Activated CD4-positive, alpha-beta T cell treated with anti-CD3 and anti-CD28 coated beads, Interleukin-2, amount 10 ng/mL, durations not matched to agents 7 days and 5 days (primary cell): ENCODE data around the gene SLC29A4. TPM values are rescaled to one million over a fixed set of nuclear protein-coding genes. Genes with fewer than 3 reads are reported as not detected.
"Not testable (repeated sequence)": the region's sequence is repeated elsewhere in the genome, so short reads cannot be mapped to it uniquely, and the experiment has no call there.

Experiments
- CTCF ChIA-PET: fragments of 350-600 bp; sonication (Branson Sonifier 250); formaldehyde crosslinking; loops from one replicate; lab custom pipeline; 2021; ENCODE audit warnings: antibody characterized with exemption; lab: Charles Lee
- POLR2A ChIA-PET: fragments of 350-600 bp; sonication (Branson Sonifier 250); formaldehyde crosslinking; loops from one replicate; lab custom pipeline; 2021; ENCODE audit warnings: antibody characterized with exemption; lab: Charles Lee
- DNase-seq: peaks from one replicate; pipeline ENCODE4 v3.0.0-alpha.2; 2020
- H3K27ac Mint-ChIP-seq: one replicate; pipeline ENCODE4 v1.8.0; 2021; ENCODE audit warnings: mild to moderate bottlenecking, moderate library complexity, mixed read lengths
- H3K27me3 Mint-ChIP-seq: one replicate; pipeline ENCODE4 v1.8.0; 2021; ENCODE audit warnings: mixed read lengths
- H3K36me3 Mint-ChIP-seq: one replicate; pipeline ENCODE4 v1.8.0; 2021; ENCODE audit warnings: low read depth, mixed read lengths
- H3K4me1 Mint-ChIP-seq: one replicate; pipeline ENCODE4 v1.8.0; 2021; ENCODE audit warnings: mixed read lengths
- H3K4me3 Mint-ChIP-seq: one replicate; pipeline ENCODE4 v1.8.0; 2021; ENCODE audit warnings: mild to moderate bottlenecking, moderate library complexity, mixed read lengths
- H3K9me3 Mint-ChIP-seq: one replicate; pipeline ENCODE4 v1.8.0; 2021; ENCODE audit warnings: mixed read lengths
- total RNA-seq, 2 experiments: library from RNA; stranded (reverse); gene quantifications; one replicate each; pipeline ENCODE4 v1.2.3, GENCODE V29; 2021

The SLC29A4 gene
- total RNA-seq, result under 1 TPM; 0.25 to 0.50 TPM

DNA sequence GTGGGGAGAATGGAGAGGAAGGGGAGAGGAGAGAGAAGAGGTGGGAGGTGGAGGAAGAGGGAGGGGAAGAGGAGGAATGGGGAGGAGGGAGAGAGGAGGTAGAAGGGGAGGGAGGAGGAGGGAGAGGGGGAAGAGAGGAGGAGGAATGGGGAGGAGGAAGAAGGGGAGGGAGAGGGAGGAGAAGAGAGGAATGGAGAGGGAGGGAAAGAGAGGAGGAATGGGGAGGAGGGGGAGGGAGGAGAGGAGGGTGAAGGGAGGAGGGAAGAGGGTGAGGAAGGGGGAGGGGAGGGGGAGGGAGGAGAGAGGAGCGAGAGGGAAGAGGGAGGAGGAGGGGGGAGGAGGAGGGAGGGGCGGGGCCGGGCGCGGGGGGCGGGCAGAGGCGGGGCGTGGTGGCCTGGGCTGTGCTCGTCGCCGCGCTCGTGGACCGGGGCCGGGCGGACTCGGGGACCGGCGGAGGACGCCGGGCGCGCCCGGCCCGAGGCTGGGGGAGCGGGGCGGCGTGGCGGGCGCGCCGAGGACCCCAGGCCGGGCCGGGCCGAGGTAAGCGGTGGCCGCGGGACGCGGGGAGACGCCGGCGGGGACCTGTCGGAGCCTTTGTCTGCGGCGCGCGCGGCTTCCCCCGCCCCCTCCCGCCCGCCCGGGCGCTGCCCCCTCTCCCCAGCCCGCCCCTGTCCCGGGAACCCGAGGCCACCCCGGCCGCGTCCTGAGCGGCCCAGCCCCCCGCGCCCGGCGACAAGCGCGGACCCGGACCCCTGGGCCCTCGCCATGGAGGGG lies at the start of gene SLC29A4:
TSS of gene SLC29A4 (plus strand) at position 401 of the 774 bp plus-strand sequence. CDS start 4,874 bp downstream, outside the sequence.
- DNase-seq, result no peak
- Mint-ChIP-seq H3K4me1 (no peaks in the 10 kb centered on the region), H3K4me3 (no peak within 1 kb of the TSS), H3K27ac (no peak within 1 kb of the TSS), H3K36me3 (no peaks in the 10 kb centered on the region), H3K9me3 (no peaks in the 10 kb centered on the region), H3K27me3 (peaks cover 12% of the 10 kb centered on the region)
- CTCF ChIA-PET, result no interaction called here
- POLR2A ChIA-PET, result no interaction called here

- H3K4me3 Mint-ChIP-seq, result no peak overlapping the region
- ChIA-PET CTCF (interaction anchor here (0.9 to 1.2 kb wide), 2 partner anchors 18 to 25 kb away, joined by 3 read pairs; no protein-coding TSS in a partner anchor), POLR2A (no interaction called here)
- peaks cover 18% of the 10 kb centered on the region for H3K4me1 Mint-ChIP-seq
- H3K36me3 Mint-ChIP-seq, result peaks cover 19% of the 10 kb centered on the region
- H3K27ac Mint-ChIP-seq, result no peak overlapping the region
- H3K27me3 Mint-ChIP-seq, result peaks cover 6% of the 10 kb centered on the region
- H3K9me3 Mint-ChIP-seq, result no peaks in the 10 kb centered on the region
- no peak for DNase-seq
Measured at GRCh38 chr7:5234852-5235831, 47.6 kb upstream of the SLC29A4 start.

DNA sequence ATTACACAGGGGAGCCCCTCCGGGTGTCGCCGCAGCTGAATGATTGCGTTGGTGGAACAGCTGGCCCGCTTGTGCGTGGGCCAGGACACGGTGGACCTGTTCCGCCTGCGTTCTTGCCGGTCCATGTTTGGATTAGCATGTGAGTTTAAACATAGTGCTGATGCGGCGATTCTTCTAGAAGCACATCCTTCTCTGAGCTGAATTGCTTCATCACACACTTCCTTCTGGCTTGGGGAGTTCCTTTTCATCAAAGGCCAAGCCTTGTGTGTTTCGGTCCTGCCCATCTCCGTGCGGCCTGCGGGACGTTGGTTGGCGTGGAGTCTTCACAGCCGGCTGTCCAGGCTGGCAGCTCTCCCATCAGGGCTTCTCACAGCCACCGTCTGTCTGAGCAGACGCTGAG lies 45.5 kb upstream of the SLC29A4 start:
- Mint-ChIP-seq H3K27ac (no peak overlapping the region), H3K36me3 (peaks cover 4% of the 10 kb centered on the region), H3K4me1 (peaks cover 21% of the 10 kb centered on the region), H3K9me3 (no peaks in the 10 kb centered on the region), H3K27me3 (peaks cover 23% of the 10 kb centered on the region), H3K4me3 (no peak overlapping the region)
- no peak for DNase-seq
- ChIA-PET CTCF (interaction anchor here (1.0 kb wide), 1 partner anchor 35 kb away, joined by 4 read pairs; no protein-coding TSS in a partner anchor), POLR2A (no interaction called here)

DNA sequence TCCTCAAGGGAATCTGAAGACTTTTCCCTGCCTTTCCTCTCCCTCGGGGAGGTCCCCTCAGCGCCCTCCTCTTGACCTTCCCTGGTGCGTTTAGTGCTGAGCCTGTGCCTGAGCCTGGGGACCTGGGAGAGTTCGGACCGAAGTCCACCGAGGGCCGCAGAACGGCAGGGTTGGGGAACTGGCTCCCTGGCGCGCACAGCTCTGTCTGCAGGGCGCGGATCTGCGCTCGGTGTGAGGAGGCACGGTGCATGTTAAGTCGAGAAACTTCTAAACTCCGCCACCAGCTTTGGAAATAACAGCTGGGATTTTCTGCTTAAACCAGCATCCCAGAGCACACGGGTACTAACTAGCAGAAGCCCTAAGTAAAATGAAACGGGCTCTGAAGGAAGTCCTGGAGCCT lies 44.2 kb upstream of the SLC29A4 start:
- H3K36me3 Mint-ChIP-seq, result no peaks in the 10 kb centered on the region
- ChIA-PET CTCF (no interaction called here), POLR2A (no interaction called here)
- H3K4me3 Mint-ChIP-seq, result no peak overlapping the region
- H3K27ac Mint-ChIP-seq, result no peak overlapping the region
- peaks cover 21% of the 10 kb centered on the region for H3K4me1 Mint-ChIP-seq
- H3K9me3 Mint-ChIP-seq, result no peaks in the 10 kb centered on the region
- peaks cover 23% of the 10 kb centered on the region for H3K27me3 Mint-ChIP-seq
- DNase-seq, result no peak

GRCh38 chr7:5243261-5243660 lies 39.5 kb upstream of the SLC29A4 start:
- no peaks in the 10 kb centered on the region for H3K36me3 Mint-ChIP-seq
- POLR2A ChIA-PET, result no interaction called here
- DNase-seq, result no peak
- H3K9me3 Mint-ChIP-seq, result no peaks in the 10 kb centered on the region
- H3K27ac Mint-ChIP-seq, result no peak overlapping the region
- H3K4me3 Mint-ChIP-seq, result no peak overlapping the region
- peaks cover 17% of the 10 kb centered on the region for H3K27me3 Mint-ChIP-seq
- CTCF ChIA-PET, result interaction anchor here (0.7 to 1.1 kb wide), 2 partner anchors 27 to 316 kb away, joined by 3 read pairs; no protein-coding TSS in a partner anchor
- H3K4me1 Mint-ChIP-seq, result peaks cover 13% of the 10 kb centered on the region

- Mint-ChIP-seq H3K4me1 (no peaks in the 10 kb centered on the region), H3K27ac (no peak overlapping the region), H3K27me3 (no peaks in the 10 kb centered on the region), H3K36me3 (no peaks in the 10 kb centered on the region), H3K9me3 (no peaks in the 10 kb centered on the region), H3K4me3 (no peak overlapping the region)
- POLR2A ChIA-PET, result no interaction called here
- CTCF ChIA-PET, result interaction anchor here (0.7 to 1.6 kb wide), 2 partner anchors 14 to 274 kb away, joined by 3 read pairs; no protein-coding TSS in a partner anchor
- DNase-seq, result no peak
Measured at GRCh38 chr7:5248201-5248885, 34.4 kb upstream of the SLC29A4 start.

GRCh38 chr7:5250787-5251186 lies 32.0 kb upstream of the SLC29A4 start:
- not testable (repeated sequence) for DNase-seq, H3K4me3 Mint-ChIP-seq, H3K27me3 Mint-ChIP-seq, H3K9me3 Mint-ChIP-seq, H3K27ac Mint-ChIP-seq, H3K36me3 Mint-ChIP-seq, H3K4me1 Mint-ChIP-seq
- POLR2A ChIA-PET, result interaction anchor here (0.7 kb wide), 1 partner anchor 18 kb away, joined by 4 read pairs; no protein-coding TSS in a partner anchor
- CTCF ChIA-PET, result interaction anchor here (0.6 kb wide), 1 partner anchor 971 kb away, joined by 4 read pairs; no protein-coding TSS in a partner anchor

DNA sequence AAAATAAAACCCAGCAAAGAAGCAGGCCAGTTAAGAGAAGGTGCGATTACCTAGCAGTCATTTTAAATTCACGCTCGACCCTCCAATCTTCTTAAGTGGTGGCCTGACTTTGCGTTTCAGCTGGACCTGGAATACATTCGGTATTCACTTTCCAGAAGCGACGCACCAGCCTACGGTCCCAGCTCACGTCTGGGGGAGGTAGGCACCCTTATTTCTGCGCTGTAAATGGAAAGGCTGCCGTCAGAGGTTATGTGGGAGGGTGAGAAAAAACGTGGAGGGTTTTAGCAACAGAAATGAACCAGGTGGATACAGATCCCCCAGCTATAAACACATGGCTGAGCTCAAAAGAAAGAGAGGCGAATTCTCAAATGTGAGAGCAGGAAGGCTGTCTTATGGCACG lies 29.2 kb upstream of the SLC29A4 start:
- H3K4me1 Mint-ChIP-seq, DNase-seq, H3K36me3 Mint-ChIP-seq, H3K27ac Mint-ChIP-seq, H3K4me3 Mint-ChIP-seq, CTCF ChIA-PET, H3K9me3 Mint-ChIP-seq, POLR2A ChIA-PET, H3K27me3 Mint-ChIP-seq: not testable (repeated sequence)

GRCh38 chr7:5254371-5254770 lies 28.4 kb upstream of the SLC29A4 start:
- not testable (repeated sequence) for H3K27me3 Mint-ChIP-seq, H3K36me3 Mint-ChIP-seq, H3K27ac Mint-ChIP-seq, H3K9me3 Mint-ChIP-seq, H3K4me1 Mint-ChIP-seq, H3K4me3 Mint-ChIP-seq, DNase-seq
- ChIA-PET POLR2A (interaction anchor here (0.7 kb wide), 1 partner anchor 1329 kb away, joined by 13 read pairs; no protein-coding TSS in a partner anchor), CTCF (interaction anchor here (1.1 kb wide), 1 partner anchor 25 kb away, joined by 3 read pairs; no protein-coding TSS in a partner anchor)

- CTCF ChIA-PET, result no interaction called here
- no peaks in the 10 kb centered on the region for H3K9me3 Mint-ChIP-seq
- no peak overlapping the region for H3K27ac Mint-ChIP-seq
- H3K4me1 Mint-ChIP-seq, result no peaks in the 10 kb centered on the region
- H3K27me3 Mint-ChIP-seq, result peaks cover 3% of the 10 kb centered on the region
- H3K4me3 Mint-ChIP-seq, result no peak overlapping the region
- DNase-seq, result no peak
- POLR2A ChIA-PET, result no interaction called here
- no peaks in the 10 kb centered on the region for H3K36me3 Mint-ChIP-seq
Measured at GRCh38 chr7:5255832-5256231, 26.9 kb upstream of the SLC29A4 start.

DNA sequence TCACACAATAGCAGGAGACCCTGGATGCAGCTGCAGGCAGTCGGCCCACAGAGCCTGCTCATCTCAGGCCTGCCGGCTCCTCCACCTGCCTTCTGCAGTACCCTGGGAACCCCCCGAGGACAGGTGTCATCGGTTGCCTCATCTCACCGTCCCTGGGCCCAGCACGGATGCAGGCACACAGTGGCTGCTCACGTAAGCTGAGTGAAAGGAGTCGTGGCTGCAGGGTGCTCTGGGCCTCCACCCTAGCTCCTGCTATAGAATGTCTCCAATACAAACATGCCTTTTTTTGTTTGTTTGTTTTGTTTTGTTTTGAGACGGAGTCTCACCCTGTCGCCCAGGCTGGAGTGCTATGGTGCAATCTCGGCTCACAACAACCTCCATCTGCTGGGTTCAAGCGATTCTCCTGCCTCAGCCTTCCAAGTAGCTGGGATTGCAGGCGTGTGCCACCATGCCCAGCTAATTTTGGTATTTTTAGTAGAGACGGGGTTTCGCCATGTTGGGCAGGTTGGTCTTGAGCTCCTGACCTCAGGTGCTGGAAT lies 22.1 kb upstream of the SLC29A4 start:
- H3K27ac Mint-ChIP-seq, H3K27me3 Mint-ChIP-seq, H3K4me1 Mint-ChIP-seq, H3K36me3 Mint-ChIP-seq, H3K9me3 Mint-ChIP-seq, DNase-seq, POLR2A ChIA-PET, H3K4me3 Mint-ChIP-seq: not testable (repeated sequence)
- CTCF ChIA-PET, result interaction anchor here (0.8 kb wide), 1 partner anchor 26 kb away, joined by 3 read pairs; no protein-coding TSS in a partner anchor

DNA sequence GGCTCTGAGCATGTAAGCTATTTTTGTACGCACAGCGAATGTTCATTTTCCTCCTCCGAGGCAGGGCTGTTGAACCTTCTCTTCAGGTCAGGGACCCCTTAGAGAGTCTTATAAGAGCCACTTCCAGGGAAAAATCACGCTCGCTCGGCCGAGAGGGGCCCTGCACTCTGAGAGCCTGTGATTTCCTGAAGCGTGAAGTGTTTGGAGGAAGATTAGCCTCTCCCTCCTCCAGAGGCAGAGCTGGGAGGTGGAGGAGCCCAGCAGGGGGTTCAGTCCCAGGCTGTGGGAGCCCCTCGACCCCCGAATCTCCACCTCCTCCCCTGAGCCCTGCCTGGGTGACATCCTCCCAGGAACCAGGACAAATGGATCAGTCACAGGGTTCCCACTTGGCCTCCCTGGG lies 19.7 kb upstream of the SLC29A4 start:
- H3K4me3 Mint-ChIP-seq, H3K27me3 Mint-ChIP-seq, H3K4me1 Mint-ChIP-seq, H3K9me3 Mint-ChIP-seq, POLR2A ChIA-PET, H3K36me3 Mint-ChIP-seq, H3K27ac Mint-ChIP-seq, DNase-seq, CTCF ChIA-PET: not testable (repeated sequence)
